Suprapubic skin (tissue), 4 donors: ENCODE results near the gene AOX1. TPM values are rescaled to one million over a fixed set of nuclear protein-coding genes. Genes with fewer than 3 reads are reported as not detected.
A peak's percentile ranks its signal among the peaks of the same experiment; 100 is the strongest.
"Not testable (repeated sequence)": the region's sequence is repeated elsewhere in the genome, so short reads cannot be mapped to it uniquely, and the experiment has no call there.

Source experiments
- DNase-seq, 2 donors: peaks; one replicate each; pipeline ENCODE4 v3.0.0-alpha.2; 2019; ENCODE audit warnings: low spot score in 2 of 2
- H3K27ac ChIP-seq: fragments of 200-600 bp; sonication (generic); one replicate; pipeline ENCODE4 v1.5.1; 2019
- H3K27me3 ChIP-seq: fragments of 200-600 bp; sonication (generic); one replicate; pipeline ENCODE4 v1.5.1; 2019
- H3K36me3 ChIP-seq: fragments of 200-600 bp; sonication (generic); one replicate; pipeline ENCODE4 v1.5.1; 2019
- H3K4me1 ChIP-seq: fragments of 200-600 bp; sonication (generic); one replicate; pipeline ENCODE4 v1.5.1; 2019
- H3K4me3 ChIP-seq: fragments of 200-600 bp; sonication (generic); one replicate; pipeline ENCODE4 v1.5.1; 2019; ENCODE audit warnings: mild to moderate bottlenecking
- H3K9me3 ChIP-seq: fragments of 200-600 bp; sonication (generic); one replicate; pipeline ENCODE4 v1.5.1; 2019
- EP300 ChIP-seq: sonication (generic); formaldehyde crosslinking; IDR thresholded peaks from one replicate; pipeline ENCODE4 v1.6.1; 2017; ENCODE audit warnings: antibody characterized with exemption
- POLR2A ChIP-seq, 2 donors: fragments of 450-650 bp; IDR thresholded peaks; one replicate each; pipeline ENCODE4 v1.6.1; 2017; ENCODE audit warnings: antibody characterized with exemption in 2 of 2, mild to moderate bottlenecking in 2 of 2, moderate library complexity in 2 of 2
- POLR2AphosphoS5 ChIP-seq, 3 donors: sonication (generic); formaldehyde crosslinking; IDR thresholded peaks; one replicate each; pipeline ENCODE4 v1.6.1; 2017; ENCODE audit warnings: antibody characterized with exemption in 3 of 3
- WGBS: methylation state at CpG from one replicate; pipeline ENCODE4 v1.1.5; 2018; 5-methylcytosine and 5-hydroxymethylcytosine counted together
- total RNA-seq, 4 donors: library from RNA; depleted of rRNA; stranded (reverse); fragments of >200 nt; gene quantifications; one replicate each; pipeline ENCODE4 v1.1.0, GENCODE V29; 2016
- TF ChIP-seq, protein P1 (sequence below), 2 donors: fragments of 200-600 bp in 1 of 2; fragments of 450-650 bp in 1 of 2; sonication (generic) in 1 of 2; IDR thresholded peaks; one replicate each; pipeline ENCODE4 v1.5.1; 2016 to 2019; ENCODE audit warnings: antibody characterized with exemption in 2 of 2, mild to moderate bottlenecking in 1 of 2, moderate library complexity in 1 of 2

AOX1 gene
- total RNA-seq, 4 donors from 2014 or later, result 20.1 to 46.9 (median 30.4) TPM

GRCh38 chr2:200703926-200704637 lies 118.3 kb downstream of the AOX1 start:
- no peaks in the 10 kb centered on the region for H3K9me3 ChIP-seq
- DNase-seq, result no peak
- H3K36me3 ChIP-seq, result no peaks in the 10 kb centered on the region
- TF ChIP-seq, protein P1, sequence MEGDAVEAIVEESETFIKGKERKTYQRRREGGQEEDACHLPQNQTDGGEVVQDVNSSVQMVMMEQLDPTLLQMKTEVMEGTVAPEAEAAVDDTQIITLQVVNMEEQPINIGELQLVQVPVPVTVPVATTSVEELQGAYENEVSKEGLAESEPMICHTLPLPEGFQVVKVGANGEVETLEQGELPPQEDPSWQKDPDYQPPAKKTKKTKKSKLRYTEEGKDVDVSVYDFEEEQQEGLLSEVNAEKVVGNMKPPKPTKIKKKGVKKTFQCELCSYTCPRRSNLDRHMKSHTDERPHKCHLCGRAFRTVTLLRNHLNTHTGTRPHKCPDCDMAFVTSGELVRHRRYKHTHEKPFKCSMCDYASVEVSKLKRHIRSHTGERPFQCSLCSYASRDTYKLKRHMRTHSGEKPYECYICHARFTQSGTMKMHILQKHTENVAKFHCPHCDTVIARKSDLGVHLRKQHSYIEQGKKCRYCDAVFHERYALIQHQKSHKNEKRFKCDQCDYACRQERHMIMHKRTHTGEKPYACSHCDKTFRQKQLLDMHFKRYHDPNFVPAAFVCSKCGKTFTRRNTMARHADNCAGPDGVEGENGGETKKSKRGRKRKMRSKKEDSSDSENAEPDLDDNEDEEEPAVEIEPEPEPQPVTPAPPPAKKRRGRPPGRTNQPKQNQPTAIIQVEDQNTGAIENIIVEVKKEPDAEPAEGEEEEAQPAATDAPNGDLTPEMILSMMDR (IDR thresholded peaks at IDR 0.05), result no peak
- TF ChIP-seq POLR2A (IDR thresholded peaks at IDR 0.05) (no peak), EP300 (no peak), POLR2AphosphoS5 (IDR thresholded peaks at IDR 0.05) (no peak)
- H3K4me1 ChIP-seq, result no peaks in the 10 kb centered on the region
- 42% methylated on average over 4 of the region's 4 CpGs for WGBS
- no peak overlapping the region for H3K27ac ChIP-seq
- H3K4me3 ChIP-seq, result no peak overlapping the region
- no peaks in the 10 kb centered on the region for H3K27me3 ChIP-seq

DNA sequence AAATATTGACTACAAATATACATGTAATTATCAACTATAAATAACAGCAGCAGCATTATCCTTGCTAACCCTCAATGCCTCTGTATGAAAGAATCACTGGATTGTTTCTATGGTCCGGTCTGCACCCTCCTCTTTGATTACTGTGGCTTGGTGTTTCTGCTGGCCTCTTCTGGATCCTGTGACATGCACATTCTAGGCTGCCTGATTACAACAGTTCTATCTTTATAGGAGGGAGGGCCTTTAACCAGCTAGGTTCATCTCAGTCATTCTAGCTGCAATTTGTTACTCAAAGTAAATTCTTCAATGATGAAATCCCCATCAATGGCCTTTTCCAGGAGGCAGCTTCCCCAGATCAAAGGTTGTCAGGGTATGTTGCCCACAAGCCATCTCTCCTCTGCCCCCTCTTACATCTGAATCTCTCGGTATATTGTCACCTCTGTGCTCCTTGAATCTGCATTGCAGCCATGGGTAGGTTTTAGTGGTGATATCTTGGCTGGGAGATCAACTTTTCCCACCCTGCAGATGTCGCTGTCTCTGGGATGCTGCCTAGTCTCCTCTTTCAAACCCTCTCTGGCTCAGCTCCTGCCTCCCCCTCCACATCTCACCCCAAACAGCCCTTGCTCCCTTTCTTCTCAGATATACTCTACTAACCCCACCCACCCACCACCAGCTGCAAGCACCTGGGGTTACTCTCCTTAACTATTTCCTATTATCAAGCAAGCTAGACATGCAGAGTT lies 119.7 kb downstream of the AOX1 start:
- Histone ChIP-seq H3K27me3 (no peaks in the 10 kb centered on the region), H3K27ac (no peak overlapping the region), H3K36me3 (no peaks in the 10 kb centered on the region), H3K9me3 (no peaks in the 10 kb centered on the region), H3K4me3 (no peak overlapping the region), H3K4me1 (no peaks in the 10 kb centered on the region)
- WGBS, result 61% methylated on average over 3 of the region's 3 CpGs
- DNase-seq, result no peak
- TF ChIP-seq POLR2AphosphoS5 (IDR thresholded peaks at IDR 0.05) (no peak), POLR2A (IDR thresholded peaks at IDR 0.05) (no peak), EP300 (no peak)
- TF ChIP-seq, protein P1 (IDR thresholded peaks at IDR 0.05), result no peak

DNA sequence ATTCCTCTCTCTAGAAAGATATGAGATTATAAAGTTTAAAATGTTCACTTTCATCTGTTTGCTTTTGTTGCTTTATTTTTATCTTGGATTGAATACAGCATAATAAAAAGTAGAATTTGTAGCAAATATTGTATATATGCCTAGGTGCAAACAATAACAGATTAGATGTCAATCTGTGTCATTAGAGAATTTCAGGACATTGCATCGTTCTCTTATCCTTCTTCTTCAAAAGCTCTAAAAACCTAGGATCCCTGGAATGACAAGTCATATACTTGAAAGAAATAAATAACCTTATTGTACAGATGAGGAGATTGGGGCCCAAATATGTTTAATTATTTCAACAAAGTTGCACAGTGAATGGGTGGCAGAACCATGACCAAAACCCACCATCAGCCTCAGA lies 123.1 kb downstream of the AOX1 start:
- no peak overlapping the region for H3K4me3 ChIP-seq
- H3K27me3 ChIP-seq, result no peaks in the 10 kb centered on the region
- 85% methylated on average over 1 of the region's 1 CpG for WGBS
- DNase-seq, result no peak
- no peaks in the 10 kb centered on the region for H3K36me3 ChIP-seq
- peaks cover 11% of the 10 kb centered on the region for H3K4me1 ChIP-seq
- H3K9me3 ChIP-seq, result no peaks in the 10 kb centered on the region
- no peak for TF ChIP-seq POLR2A (IDR thresholded peaks at IDR 0.05)
- TF ChIP-seq, protein P1 (IDR thresholded peaks at IDR 0.05), result no peak
- TF ChIP-seq POLR2AphosphoS5 (IDR thresholded peaks at IDR 0.05), result no peak
- TF ChIP-seq EP300, result no peak
- no peak overlapping the region for H3K27ac ChIP-seq

DNA sequence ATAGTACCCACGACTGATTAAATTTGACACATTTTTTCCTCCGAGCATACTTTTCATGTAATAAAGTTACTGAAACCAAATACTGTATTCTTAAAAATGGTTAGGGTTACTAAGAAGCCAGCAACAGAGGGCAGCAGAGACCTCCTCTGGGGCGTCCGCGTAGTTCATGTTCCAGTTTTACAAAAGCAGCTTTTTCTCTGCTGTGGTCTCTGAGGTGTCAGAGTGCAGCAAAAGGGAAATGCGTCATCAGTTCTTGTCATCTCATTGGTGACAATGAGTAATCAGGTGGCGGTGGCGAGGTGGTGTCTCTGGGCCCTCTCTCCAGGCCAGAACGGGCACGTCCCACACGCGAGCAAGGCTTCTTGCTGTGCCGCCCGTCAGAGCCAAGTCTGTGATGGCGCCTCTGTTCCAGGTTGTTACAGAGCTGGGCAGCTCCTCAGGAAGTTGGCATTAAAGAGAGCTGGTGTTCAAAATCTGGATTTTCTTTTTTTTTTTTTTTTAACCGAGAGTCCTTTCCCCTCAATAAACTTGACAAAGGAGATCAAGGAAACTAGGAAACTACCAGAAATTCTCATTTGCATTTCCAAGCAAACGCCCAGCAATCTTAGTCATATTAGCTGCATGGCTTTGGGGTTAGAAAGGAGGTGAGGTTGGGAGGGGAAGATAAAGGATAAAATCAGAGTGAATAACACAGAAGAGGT lies 127.3 kb downstream of the AOX1 start:
- TF ChIP-seq POLR2A (IDR thresholded peaks at IDR 0.05), result peak in 1 of 2 donors; percentile 65
- TF ChIP-seq, protein P1 (IDR thresholded peaks at IDR 0.05), result peak; percentile 70 to 74
- no peak for TF ChIP-seq EP300
- peak; percentile 7 to 83 (median 27) for TF ChIP-seq POLR2AphosphoS5 (IDR thresholded peaks at IDR 0.05)
- 2% methylated on average over 17 of the region's 17 CpGs for WGBS
- DNase-seq, result peak; percentile 89 to 92
- peaks cover 11% of the 10 kb centered on the region for H3K4me1 ChIP-seq
- no peaks in the 10 kb centered on the region for H3K9me3 ChIP-seq
- no peaks in the 10 kb centered on the region for H3K27me3 ChIP-seq
- H3K27ac ChIP-seq, result peak overlapping the region; percentile 62
- peak overlapping the region; percentile 44 for H3K4me3 ChIP-seq
- H3K36me3 ChIP-seq, result no peaks in the 10 kb centered on the region

DNA sequence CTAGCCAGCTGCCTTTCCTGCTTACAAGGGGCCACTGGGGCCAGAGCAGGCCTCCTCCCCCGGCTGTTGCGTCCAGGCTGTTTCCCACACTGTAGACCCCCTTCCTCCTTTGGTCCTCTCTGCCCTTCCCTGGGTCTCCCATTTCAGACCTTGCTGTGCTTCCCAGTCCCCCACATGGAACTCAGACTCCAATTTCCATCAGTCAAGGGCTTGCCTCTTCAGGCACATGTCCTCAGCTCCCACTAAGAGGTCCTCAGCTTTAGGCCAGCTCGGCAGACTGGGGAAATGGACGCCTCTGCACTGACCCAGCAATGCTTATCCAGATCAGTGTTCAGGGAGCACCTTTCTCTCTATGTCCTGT lies 127.9 kb downstream of the AOX1 start:
- no peaks in the 10 kb centered on the region for H3K27me3 ChIP-seq
- H3K4me3 ChIP-seq, result peak overlapping the region; percentile 44
- WGBS, result 83% methylated on average over 4 of the region's 4 CpGs
- no peak for DNase-seq
- no peak for TF ChIP-seq POLR2AphosphoS5 (IDR thresholded peaks at IDR 0.05)
- no peak for TF ChIP-seq EP300
- no peak for TF ChIP-seq POLR2A (IDR thresholded peaks at IDR 0.05)
- TF ChIP-seq, protein P1 (IDR thresholded peaks at IDR 0.05), result no peak
- H3K9me3 ChIP-seq, result no peaks in the 10 kb centered on the region
- H3K27ac ChIP-seq, result peak overlapping the region; percentile 62
- H3K36me3 ChIP-seq, result no peaks in the 10 kb centered on the region
- H3K4me1 ChIP-seq, result peaks cover 11% of the 10 kb centered on the region

DNA sequence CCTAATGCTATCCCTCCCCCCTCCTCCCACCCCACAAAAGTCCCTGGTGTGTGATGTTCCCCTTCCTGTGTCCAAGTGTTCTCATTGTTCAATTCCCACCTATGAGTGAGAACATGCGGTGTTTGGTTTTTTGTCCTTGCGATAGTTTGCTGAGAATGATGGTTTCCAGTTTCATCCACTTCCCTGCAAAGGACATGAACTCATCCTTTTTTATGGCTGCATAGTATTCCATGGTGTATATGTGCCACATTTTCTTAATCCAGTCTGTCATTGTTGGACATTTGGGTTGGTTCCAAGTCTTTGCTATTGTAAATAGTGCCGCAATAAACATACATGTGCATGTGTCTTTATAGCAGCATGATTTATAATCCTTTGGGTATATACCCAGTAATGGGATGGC lies 129.2 kb downstream of the AOX1 start:
- H3K36me3 ChIP-seq, H3K27ac ChIP-seq, H3K27me3 ChIP-seq, H3K4me3 ChIP-seq, DNase-seq, H3K9me3 ChIP-seq: not testable (repeated sequence)
- 100% methylated on average over 3 of the region's 3 CpGs for WGBS
- peaks cover 11% of the 10 kb centered on the region for H3K4me1 ChIP-seq
